SK-N-SH (cell line): ENCODE data around the gene SPRED1. TPM values are rescaled to one million over a fixed set of nuclear protein-coding genes. Genes with fewer than 3 reads are reported as not detected.
A peak's percentile ranks its signal among the peaks of the same experiment; 100 is the strongest.
"Not testable (repeated sequence)": the region's sequence is repeated elsewhere in the genome, so short reads cannot be mapped to it uniquely, and the experiment has no call there.

ENCODE experiments used
- CTCF ChIA-PET: fragments of 300-600, 350-600 bp; formaldehyde crosslinking; extraction: SDS; loops from one replicate; lab custom pipeline; 2021; lab: Yijun Ruan, JAX
- POLR2A ChIA-PET: fragments of 350-600 bp; sonication (Branson Sonifier 250); formaldehyde crosslinking; extraction: SDS; loops from one replicate; lab custom pipeline; 2020; ENCODE audit warnings: antibody characterized with exemption, inconsistent platforms; lab: Yijun Ruan, JAX
- DNase-seq: peaks from one replicate; pipeline ENCODE4 v3.0.0; 2012
- H2AFZ ChIP-seq: fragments of 200-600 bp; sonication (generic); 2 replicates; pipeline ENCODE4 v1.8.1; 2016; ENCODE audit warnings: antibody characterized with exemption, mild to moderate bottlenecking, low read depth
- H3F3A ChIP-seq: fragments of 200-600 bp; sonication (generic); replicated peaks from 2 replicates; pipeline ENCODE3; 2016; ENCODE audit warnings: antibody characterized with exemption, mild to moderate bottlenecking; ENCODE audit not compliant: insufficient read depth
- H3K27ac ChIP-seq, 2 experiments: fragments of 200-500 bp in 1 of 2; fragments of 200-600 bp in 1 of 2; sonication (Bioruptor generic) in 1 of 2; sonication (generic), shearing (Covaris generic) in 1 of 2; 2 replicates each; pipeline versions ENCODE4 v1.5.1 to v1.6.1; 2014 to 2016; ENCODE audit warnings: low read depth in 2 of 2, inconsistent platforms in 1 of 2, low read length in 1 of 2, mild to moderate bottlenecking in 1 of 2, mixed read lengths in 1 of 2
- H3K27me3 ChIP-seq: fragments of 200-600 bp; sonication (generic), shearing (Covaris generic); 2 replicates; pipeline ENCODE4 v1.6.1; 2016; ENCODE audit warnings: mixed run types; ENCODE audit not compliant: insufficient read depth
- H3K36me3 ChIP-seq, 2 experiments: fragments of 200-500 bp in 1 of 2; fragments of 200-600 bp in 1 of 2; sonication (Bioruptor generic) in 1 of 2; sonication (generic) in 1 of 2; replicated peaks in 1 of 2; 2 replicates each; pipeline versions ENCODE3 to v1.5.1; 2014 to 2016; ENCODE audit warnings: low read length in 1 of 2, mild to moderate bottlenecking in 1 of 2; ENCODE audit not compliant: insufficient read depth in 2 of 2, control insufficient read depth in 1 of 2
- H3K4me1 ChIP-seq, 2 experiments: fragments of 200-500 bp in 1 of 2; fragments of 200-600 bp in 1 of 2; sonication (Bioruptor generic) in 1 of 2; sonication (generic), shearing (Covaris generic) in 1 of 2; 2 replicates each; pipeline versions ENCODE4 v1.5.1 to v1.6.1; 2014 to 2016; ENCODE audit warnings: low read depth in 1 of 2, low read length in 1 of 2, mixed run types in 1 of 2; ENCODE audit not compliant: insufficient read depth in 2 of 2, control insufficient read depth in 1 of 2
- H3K4me2 ChIP-seq: fragments of 200-600 bp; sonication (generic), shearing (Covaris generic); 2 replicates; pipeline ENCODE4 v1.6.1; 2017; ENCODE audit warnings: mixed run types
- H3K4me3 ChIP-seq, 2 experiments: fragments of 200-500 bp in 1 of 2; fragments of 200-600 bp in 1 of 2; sonication (Bioruptor generic) in 1 of 2; sonication (generic), shearing (Covaris generic) in 1 of 2; 2 replicates each; pipeline versions ENCODE4 v1.5.1 to v1.8.1; 2014 to 2016; ENCODE audit warnings: low read depth in 2 of 2, inconsistent platforms in 1 of 2, low read length in 1 of 2, mild to moderate bottlenecking in 1 of 2, mixed read lengths in 1 of 2, moderate library complexity in 1 of 2
- H3K79me2 ChIP-seq: fragments of 200-600 bp; sonication (generic); 2 replicates; pipeline ENCODE4 v1.8.1; 2017; ENCODE audit warnings: mild to moderate bottlenecking; ENCODE audit not compliant: insufficient read depth
- H3K9ac ChIP-seq: fragments of 200-600 bp; sonication (generic); 2 replicates; pipeline ENCODE4 v1.6.1; 2017; ENCODE audit warnings: mixed run types
- H3K9me2 ChIP-seq: fragments of 200-600 bp; sonication (generic); 2 replicates; pipeline ENCODE4 v1.6.1; 2017; ENCODE audit warnings: mixed run types
- H3K9me3 ChIP-seq: fragments of 200-600 bp; sonication (generic); 2 replicates; pipeline ENCODE4 v1.6.1; 2017; ENCODE audit warnings: mixed run types, mild to moderate bottlenecking, moderate library complexity
- H4K20me1 ChIP-seq: fragments of 200-600 bp; sonication (generic); 2 replicates; pipeline ENCODE4 v1.6.1; 2017; ENCODE audit warnings: mild to moderate bottlenecking, mixed run types; ENCODE audit not compliant: insufficient read depth
- CTCF ChIP-seq: fragments of 200-600 bp; sonication (generic); IDR thresholded peaks from 2 replicates; pipeline ENCODE4 v1.6.1; 2017; ENCODE audit warnings: antibody characterized with exemption, mild to moderate bottlenecking, moderate library complexity
- ELF1 ChIP-seq: IDR thresholded peaks from 2 replicates; pipeline ENCODE4 v1.4.0; 2012
- EP300 ChIP-seq, 2 experiments: IDR thresholded peaks; 2 replicates each; pipeline versions ENCODE4 v1.4.0 to v1.6.1; 2012; ENCODE audit warnings: borderline replicate concordance in 1 of 2, low read depth in 1 of 2, low read length in 1 of 2
- EZH2phosphoT487 ChIP-seq: fragments of 200-600 bp; sonication (generic); IDR thresholded peaks from 2 replicates; pipeline ENCODE4 v1.6.1; 2017; ENCODE audit warnings: low read depth, mixed run types, mild to moderate bottlenecking, antibody characterized with exemption, moderate library complexity, borderline replicate concordance
- FOSL2 ChIP-seq: IDR thresholded peaks from 2 replicates; pipeline ENCODE4 v1.4.0; 2012; ENCODE audit warnings: low read depth, mild to moderate bottlenecking, moderate library complexity, borderline replicate concordance
- FOXJ3 ChIP-seq: sonication (generic); formaldehyde crosslinking; IDR thresholded peaks from 2 replicates; pipeline ENCODE4 v1.5.1; 2020; ENCODE audit warnings: mild to moderate bottlenecking, missing genetic modification reagents
- GABPA ChIP-seq: IDR thresholded peaks from 2 replicates; pipeline ENCODE4 v1.4.0; 2012; ENCODE audit warnings: low read depth, mild to moderate bottlenecking
- MAX ChIP-seq: IDR thresholded peaks from 2 replicates; pipeline ENCODE4 v1.4.0; 2012; ENCODE audit warnings: low read depth
- NFIC ChIP-seq: IDR thresholded peaks from 2 replicates; pipeline ENCODE4 v1.4.0; 2012; ENCODE audit warnings: borderline replicate concordance
- PBX3 ChIP-seq: IDR thresholded peaks from 2 replicates; pipeline ENCODE4; 2012
- POLR2AphosphoS5 ChIP-seq: IDR thresholded peaks from 2 replicates; pipeline ENCODE4 v1.6.1; 2012; ENCODE audit warnings: low read depth, low read length
- RCOR1 ChIP-seq: fragments of 150-350 bp; IDR thresholded peaks from 2 replicates; pipeline ENCODE4 v1.6.1; 2017; ENCODE audit warnings: antibody characterized with exemption, low read length
- RFX5 ChIP-seq: IDR thresholded peaks from 2 replicates; pipeline ENCODE4 v1.6.1; 2012; ENCODE audit warnings: mild to moderate bottlenecking, improper control_type of control experiment, low read length
- SMC3 ChIP-seq: IDR thresholded peaks from 2 replicates; pipeline ENCODE4 v1.6.1; 2012; ENCODE audit warnings: low read depth, low read length, improper control_type of control experiment
- TCF12 ChIP-seq: IDR thresholded peaks from 2 replicates; pipeline ENCODE4 v1.4.0; 2012
- TEAD4 ChIP-seq: IDR thresholded peaks from 2 replicates; pipeline ENCODE4 v1.4.0; 2012; ENCODE audit warnings: mild to moderate bottlenecking, borderline replicate concordance; ENCODE audit not compliant: insufficient read depth
- WGBS: methylation state at CpG from one replicate; pipeline ENCODE4 v1.1.6; 2017; ENCODE audit warnings: low lambda C conversion rate; 5-methylcytosine and 5-hydroxymethylcytosine counted together
- polyA plus RNA-seq, 3 experiments: library from polyadenylated mRNA; depleted of rRNA; stranded (reverse); fragments of >200 nt; gene quantifications; 2 replicates each; pipeline ENCODE4 v1.2.3, GENCODE V29; 2012

Gene SPRED1
- polyA plus RNA-seq, 1 of the 3 experiments (the other 2 are of a cell fraction), result 4.4 TPM

DNA sequence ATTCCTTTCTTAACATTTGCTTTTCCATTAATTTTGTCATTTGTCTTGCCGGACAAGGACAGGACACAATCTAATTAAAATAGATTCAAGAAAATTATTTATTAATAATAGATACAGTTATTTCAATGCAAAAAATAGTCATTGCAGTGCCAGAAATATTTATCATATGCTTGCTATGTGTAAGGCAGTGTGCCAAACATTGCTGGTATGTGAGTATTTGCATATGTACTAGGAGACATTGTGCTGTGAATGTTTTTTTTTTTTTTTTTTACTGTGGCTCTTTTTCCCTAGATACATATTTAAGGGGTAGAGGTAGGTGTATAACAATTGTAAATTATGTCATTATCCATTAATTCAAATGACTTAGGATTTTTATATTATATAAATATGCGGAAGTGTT lies 23.3 kb downstream of the SPRED1 start:
- TF ChIP-seq ELF1 (no peak), FOXJ3 (CRISPR knock-in tag) (no peak), FOSL2 (0 out of 2 replicates have a peak, but pooled peaks have one; percentile 6), PBX3 (0 out of 2 replicates have a peak, but pooled peaks have one; percentile 10), TCF12 (0 out of 2 replicates have a peak, but pooled peaks have one; percentile 26), POLR2AphosphoS5 (no peak), MAX (no peak), NFIC (peak; percentile 84), SMC3 (no peak), TEAD4 (peak; percentile 64; the same call in 1 of the 2 replicates), RCOR1 (no peak)
- Histone ChIP-seq H3F3A (peaks cover 6% of the 10 kb centered on the region), H3K36me3 (peaks cover 0 to 16% of the 10 kb centered on the region in 2 experiments), H3K9me2 (no peaks in the 10 kb centered on the region), H2AFZ (no peak overlapping the region), H3K79me2 (peaks cover 99% of the 10 kb centered on the region), H3K27ac (no peak overlapping the region), H3K9me3 (no peaks in the 10 kb centered on the region), H3K4me1 (peaks cover 0 to 14% of the 10 kb centered on the region in 2 experiments; a peak in 2 of 4 replicates), H3K4me3 (no peak overlapping the region), H3K4me2 (no peak overlapping the region), H4K20me1 (peaks cover 98% of the 10 kb centered on the region), H3K9ac (no peak overlapping the region), H3K27me3 (no peaks in the 10 kb centered on the region)
- no peak for DNase-seq
- 32% methylated on average over 2 of the region's 2 CpGs for WGBS
- ChIA-PET CTCF (no interaction called here), POLR2A (no interaction called here)

- H3K27ac ChIP-seq, H3K9ac ChIP-seq, H3K27me3 ChIP-seq, H3K9me2 ChIP-seq, DNase-seq, H3K36me3 ChIP-seq, H3K9me3 ChIP-seq, H2AFZ ChIP-seq, H3F3A ChIP-seq, H3K4me2 ChIP-seq, H3K4me3 ChIP-seq, POLR2A ChIA-PET: not testable (repeated sequence)
- peaks cover 99% of the 10 kb centered on the region for H3K79me2 ChIP-seq
- peaks cover 0 to 14% of the 10 kb centered on the region in 2 experiments; a peak in 2 of 4 replicates for H3K4me1 ChIP-seq
- CTCF ChIA-PET, result interaction anchor here (1.0 kb wide), 1 partner anchor 282 kb away, joined by 3 read pairs; no protein-coding TSS in a partner anchor
- H4K20me1 ChIP-seq, result peaks cover 98% of the 10 kb centered on the region
- 10% methylated on average over 1 of the region's 1 CpG for WGBS
Measured at GRCh38 chr15:38277281-38277680, 24.6 kb downstream of the SPRED1 start.

DNA sequence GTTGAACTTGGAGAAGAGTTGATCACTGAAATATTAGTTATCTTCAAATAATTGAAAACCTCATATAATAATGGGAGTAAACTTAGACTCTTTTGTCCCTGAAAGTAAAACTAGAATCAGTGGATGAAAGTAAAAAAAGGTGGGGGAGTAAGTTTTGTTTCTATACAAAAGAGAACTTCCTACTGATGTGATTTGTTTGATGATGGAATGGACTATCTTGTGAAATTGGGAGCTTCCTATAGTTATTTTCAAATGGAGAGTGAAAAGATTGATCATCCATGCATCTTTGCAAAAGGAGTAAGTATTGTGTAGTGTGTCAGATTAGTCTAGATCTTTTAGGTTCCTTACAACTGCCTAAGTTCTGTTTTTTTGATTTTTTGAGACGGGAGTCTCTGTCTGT lies 28.4 kb downstream of the SPRED1 start:
- no peak for TF ChIP-seq RFX5
- TF ChIP-seq ELF1, result no peak
- TF ChIP-seq CTCF, result no peak
- TF ChIP-seq GABPA, result no peak
- TF ChIP-seq RCOR1, result no peak
- TF ChIP-seq EZH2phosphoT487, result no peak
- no peak for TF ChIP-seq MAX
- TF ChIP-seq EP300 (IDR thresholded peaks at IDR 0.05; ENCODE audit: borderline replicate concordance in 1 of 2, low read depth in 1 of 2, low read length in 1 of 2), result no peak
- TF ChIP-seq NFIC, result no peak
- ChIA-PET POLR2A (no interaction called here), CTCF (no interaction called here)
- Histone ChIP-seq H3K4me3 (no peak overlapping the region), H3K79me2 (peaks cover 100% of the 10 kb centered on the region), H3K27me3 (no peaks in the 10 kb centered on the region), H3F3A (peaks cover 11% of the 10 kb centered on the region), H3K9me3 (no peaks in the 10 kb centered on the region), H3K9me2 (no peaks in the 10 kb centered on the region), H4K20me1 (peaks cover 100% of the 10 kb centered on the region), H2AFZ (no peak overlapping the region), H3K4me1 (peaks cover 0 to 2% of the 10 kb centered on the region in 2 experiments; a peak in 2 of 4 replicates), H3K36me3 (peaks cover 0 to 14% of the 10 kb centered on the region in 2 experiments), H3K9ac (no peak overlapping the region), H3K27ac (no peak overlapping the region), H3K4me2 (no peak overlapping the region)
- 93% methylated on average over 1 of the region's 1 CpG for WGBS
- no peak for DNase-seq
